Raji (cell line): ENCODE data around the gene C1QTNF9.

Source experiments
- POLR2A ChIP-seq: IDR thresholded peaks from 2 replicates; pipeline ENCODE4 v1.6.1; 2011; ENCODE audit warnings: low read depth, low read length, control low read depth; ENCODE audit not compliant: insufficient read depth

Gene C1QTNF9

DNA sequence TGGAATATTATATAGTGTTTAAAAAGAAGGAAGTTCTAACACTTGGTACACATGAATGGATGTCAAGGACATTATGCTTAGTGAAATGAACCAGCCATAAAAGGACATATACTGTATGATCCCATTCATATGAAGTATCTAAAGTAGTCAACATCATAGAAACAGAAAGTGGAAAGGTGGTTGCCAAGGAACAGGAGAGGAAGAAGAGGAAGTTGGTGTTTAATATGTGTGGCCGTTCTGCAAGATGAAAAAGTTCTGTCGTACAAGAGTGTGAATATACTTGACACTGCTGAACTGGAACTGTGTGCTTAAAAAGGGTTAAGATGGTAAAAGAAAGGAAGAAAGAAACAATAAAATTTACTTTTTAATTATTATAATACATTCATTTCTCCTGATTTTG, 33.1 kb upstream of the C1QTNF9 start:
- no peak for TF ChIP-seq POLR2A

DNA sequence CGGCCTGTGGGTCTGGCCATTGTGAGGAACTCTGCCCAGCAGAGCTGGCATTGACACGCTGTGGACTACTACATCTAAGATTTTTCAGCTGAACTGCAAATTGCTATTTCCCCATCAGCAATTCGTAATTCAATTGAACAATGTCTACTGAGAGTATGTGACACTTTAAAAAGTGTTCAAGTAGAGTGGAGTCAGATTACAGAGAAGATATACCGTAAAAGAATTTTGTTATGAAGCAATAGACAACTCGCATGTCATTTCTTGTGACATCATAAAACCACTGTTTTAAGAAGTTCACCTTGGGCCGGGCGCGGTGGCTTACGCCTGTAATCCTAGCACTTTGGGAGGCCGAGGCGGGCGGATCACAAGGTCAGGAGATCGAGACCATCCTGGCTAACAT, 32.5 kb upstream of the C1QTNF9 start:
- TF ChIP-seq POLR2A = no peak

DNA sequence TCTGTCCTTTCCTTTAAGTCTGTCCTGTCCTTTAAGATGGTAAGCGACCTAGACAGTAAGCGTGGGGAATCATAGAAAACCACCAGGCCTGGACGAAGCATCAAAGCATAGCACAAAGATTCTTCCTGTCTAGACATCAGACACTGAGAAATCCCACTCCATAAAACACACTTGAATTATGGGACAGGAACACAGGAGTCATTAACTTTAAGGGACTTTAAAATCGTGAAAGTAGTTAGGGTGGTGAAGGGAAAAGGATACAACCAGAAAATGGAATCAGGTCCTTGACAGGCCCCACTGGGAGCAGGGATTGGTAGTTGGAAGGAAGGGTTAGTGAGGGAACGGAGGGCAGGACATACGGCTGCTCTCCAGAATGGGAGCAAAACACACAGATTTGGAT, 31.6 kb upstream of the C1QTNF9 start:
- TF ChIP-seq POLR2A = no peak

DNA sequence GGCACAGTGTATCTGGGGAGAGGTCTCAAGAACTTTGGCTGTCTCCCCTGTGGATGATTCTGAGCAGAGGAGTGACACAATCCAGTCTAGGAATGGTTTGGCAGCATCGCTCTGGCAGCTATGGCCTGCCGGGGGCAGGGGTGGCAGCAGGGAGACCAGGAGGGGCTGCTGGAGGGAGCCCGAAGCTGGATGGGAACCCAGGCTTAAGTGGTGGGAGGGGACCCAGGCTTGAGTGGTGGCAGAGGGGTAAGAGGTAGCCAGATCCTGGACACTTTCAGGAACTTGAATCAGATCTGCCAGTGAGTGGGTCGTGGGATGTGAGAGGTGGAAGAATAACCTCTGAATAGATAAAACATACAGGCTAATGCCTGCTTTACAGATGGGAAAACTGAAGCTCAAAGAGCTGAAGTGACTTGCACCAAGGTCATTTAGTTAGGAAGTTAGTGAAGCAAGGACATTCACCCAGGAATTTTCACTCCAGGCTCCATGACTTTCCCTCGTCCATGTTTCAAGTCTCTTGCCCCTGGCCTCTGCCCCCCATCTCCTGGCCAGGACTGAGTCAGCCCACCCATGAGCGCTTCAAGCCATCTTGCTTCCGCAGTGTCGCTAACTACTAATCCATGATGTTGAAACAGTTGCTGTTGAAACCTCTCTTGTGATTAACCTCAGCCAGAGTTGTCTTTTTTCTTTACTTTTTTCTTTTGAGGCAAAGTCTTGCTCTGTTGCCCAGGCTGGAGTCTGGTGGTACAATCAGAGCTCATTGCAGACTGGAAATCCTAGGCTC, 29.9 kb upstream of the C1QTNF9 start:
- no peak for TF ChIP-seq POLR2A

DNA sequence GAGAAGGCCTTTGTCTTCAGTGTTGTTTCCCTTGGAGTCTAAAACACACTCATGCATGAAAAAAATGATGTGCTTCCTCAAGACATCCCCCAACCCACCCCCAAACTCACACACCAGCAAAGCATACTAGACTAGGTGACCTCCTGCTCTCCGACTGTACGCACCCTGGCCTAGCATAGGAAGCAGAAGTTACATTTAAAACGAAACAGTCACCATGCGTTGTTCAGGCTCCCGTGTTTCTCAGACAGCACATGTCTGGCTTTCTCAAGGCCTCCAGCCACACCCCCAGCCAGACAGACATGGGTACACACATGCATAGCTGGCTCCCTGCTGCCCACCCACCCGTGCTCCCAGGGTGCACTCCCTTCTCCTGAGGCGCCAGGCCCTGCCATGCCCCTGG, 28.7 kb upstream of the C1QTNF9 start:
- no peak for TF ChIP-seq POLR2A

DNA sequence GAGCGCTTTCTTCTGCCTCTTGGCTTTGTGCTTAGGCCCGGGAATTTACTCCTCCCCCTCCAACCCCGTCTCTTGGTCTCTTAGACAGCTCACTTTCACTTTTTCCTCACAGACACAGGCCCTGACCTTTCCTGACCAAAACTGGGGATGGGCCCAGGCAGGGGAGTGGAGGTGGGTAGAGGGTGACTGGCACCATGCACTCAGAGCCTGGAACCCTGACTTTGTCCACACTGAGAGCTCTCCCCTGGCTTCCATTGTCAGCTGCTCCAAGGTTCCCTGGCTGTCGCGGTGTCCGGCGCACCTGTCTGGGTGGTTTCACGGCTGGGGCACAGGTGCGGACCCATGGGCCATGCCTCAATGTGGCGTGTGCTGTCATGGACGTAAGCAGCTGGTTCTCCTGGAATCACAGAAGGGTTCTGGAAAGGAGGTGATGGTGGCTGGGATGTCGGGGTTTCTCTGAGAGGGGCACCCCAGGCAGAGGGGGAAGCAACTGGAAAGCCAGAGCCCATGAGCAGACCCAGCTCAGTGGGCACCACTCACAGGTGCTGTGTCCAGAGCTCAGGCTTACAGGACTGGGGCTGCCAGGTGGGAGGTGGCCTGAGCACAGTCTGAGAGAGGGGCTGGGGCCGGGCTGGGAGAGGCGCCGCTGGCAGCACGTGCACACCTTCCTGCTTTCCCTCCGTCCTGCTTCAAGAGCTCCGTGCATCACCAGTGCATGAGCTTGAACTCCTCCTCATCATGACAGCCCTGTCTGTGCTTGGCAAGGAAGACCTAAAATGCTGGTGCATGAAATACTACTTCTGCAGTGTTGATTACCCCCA, 28.0 kb upstream of the C1QTNF9 start:
- TF ChIP-seq POLR2A = no peak

DNA sequence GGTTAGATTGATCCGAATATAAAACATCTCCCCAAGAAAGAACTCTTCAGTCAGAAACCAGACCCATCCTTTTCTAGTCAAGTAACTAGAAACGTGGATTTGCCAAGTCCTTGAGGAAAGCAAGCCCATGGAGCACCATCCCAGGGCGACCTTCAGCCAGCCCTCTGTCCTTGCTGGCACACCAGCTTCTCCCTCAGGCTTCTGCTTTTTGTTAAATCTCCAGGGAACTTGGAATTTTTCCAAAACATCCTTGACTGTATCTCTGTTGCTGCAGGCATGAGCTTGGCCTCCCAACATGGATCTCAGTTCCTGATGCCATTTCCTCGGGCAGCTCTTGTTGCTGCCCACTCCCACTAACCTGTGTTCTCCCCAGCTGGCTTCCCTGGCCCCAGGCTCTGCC, 27.1 kb upstream of the C1QTNF9 start:
- TF ChIP-seq POLR2A = no peak

DNA sequence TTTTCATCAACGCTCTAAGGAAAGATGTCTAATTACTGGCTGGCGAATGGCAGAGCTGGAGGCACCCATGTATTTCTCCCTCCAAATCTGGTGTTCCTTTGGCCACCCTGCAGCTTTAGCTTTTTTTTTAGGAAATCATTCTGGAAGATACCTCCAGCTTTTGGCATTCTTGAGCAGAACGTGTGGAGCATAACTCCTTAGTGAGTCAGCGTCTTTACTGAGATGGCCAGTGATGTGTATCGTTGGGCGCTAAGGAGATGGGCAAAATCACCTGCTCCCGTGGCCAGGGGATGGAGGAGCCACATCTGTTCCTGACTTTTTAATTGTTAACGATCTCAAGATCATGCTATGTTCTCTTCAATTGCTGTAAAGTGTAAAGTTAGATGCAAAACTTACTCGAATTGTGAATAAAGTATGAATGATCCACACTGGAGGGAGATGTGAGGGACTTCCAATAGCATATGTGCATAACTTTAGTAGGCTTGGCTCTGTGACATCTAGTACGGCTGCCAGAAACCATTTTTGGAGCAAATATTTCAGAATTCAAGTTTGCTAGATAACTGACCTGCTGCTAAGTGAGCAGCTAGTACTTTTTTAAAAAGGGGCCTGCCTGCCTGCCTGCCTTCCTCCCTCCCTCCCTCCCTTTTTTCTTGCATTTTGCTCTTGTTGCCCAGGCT, 24.4 kb upstream of the C1QTNF9 start:
- TF ChIP-seq POLR2A = no peak

DNA sequence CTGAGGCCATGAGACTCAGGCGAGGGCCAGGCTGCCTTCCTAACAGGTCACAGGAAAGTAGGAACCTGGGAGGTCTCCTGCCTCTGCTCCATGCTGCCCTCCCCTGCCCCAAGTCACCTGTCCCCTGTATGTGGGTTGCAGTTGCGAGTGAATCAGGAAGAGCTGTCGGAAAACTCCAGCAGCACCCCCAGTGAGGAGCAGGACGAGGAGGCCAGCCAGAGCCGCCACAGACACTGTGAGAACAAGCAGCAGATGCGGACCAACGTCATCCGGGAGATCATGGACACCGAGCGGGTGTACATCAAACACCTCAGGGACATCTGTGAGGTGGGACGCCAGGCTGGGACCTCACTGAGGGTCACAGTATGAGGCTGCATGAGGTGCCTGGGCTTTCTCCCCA, 22.8 kb upstream of the C1QTNF9 start:
- no peak for TF ChIP-seq POLR2A

DNA sequence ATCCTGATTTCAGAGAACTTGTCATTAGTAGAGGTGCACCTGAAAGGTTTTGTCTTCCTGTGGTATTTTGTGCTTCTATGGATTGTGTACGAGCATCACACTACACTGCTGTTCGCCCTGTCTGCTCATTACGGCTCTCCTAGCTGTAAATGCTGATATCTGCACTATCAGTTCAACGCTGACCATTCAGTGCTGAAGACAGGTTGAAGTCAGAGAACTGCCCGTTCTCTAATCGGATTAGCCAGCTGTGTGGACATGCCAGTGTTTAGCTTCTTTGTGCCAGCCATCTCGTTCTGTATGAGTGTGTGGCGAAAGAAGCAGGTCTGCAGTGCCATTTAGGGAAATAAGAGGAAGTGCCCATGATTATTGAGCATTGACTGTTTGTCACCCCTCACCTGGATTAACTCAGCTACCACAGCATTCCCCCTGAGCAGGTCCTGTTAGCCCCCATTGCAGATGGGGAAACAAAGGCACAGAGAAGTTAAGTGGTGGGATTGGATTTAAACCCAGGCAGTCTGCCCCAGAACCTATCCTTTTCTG, 21.6 kb upstream of the C1QTNF9 start:
- TF ChIP-seq POLR2A = no peak

DNA sequence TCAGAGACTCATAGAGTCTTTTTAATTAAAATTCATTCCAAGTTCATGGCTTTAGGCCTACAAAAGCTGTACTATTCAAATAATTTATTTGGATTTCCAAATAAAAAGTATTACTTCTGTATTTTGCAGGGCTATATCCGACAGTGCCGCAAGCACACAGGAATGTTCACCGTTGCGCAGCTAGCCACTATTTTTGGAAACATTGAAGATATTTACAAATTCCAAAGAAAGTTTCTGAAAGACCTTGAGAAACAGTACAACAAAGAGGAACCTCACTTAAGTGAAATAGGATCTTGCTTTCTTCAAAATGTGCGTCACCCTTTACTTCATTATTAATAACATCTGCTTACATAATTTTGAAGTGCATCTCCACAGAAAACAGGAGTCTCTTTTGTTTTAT, 20.5 kb upstream of the C1QTNF9 start:
- no peak for TF ChIP-seq POLR2A

DNA sequence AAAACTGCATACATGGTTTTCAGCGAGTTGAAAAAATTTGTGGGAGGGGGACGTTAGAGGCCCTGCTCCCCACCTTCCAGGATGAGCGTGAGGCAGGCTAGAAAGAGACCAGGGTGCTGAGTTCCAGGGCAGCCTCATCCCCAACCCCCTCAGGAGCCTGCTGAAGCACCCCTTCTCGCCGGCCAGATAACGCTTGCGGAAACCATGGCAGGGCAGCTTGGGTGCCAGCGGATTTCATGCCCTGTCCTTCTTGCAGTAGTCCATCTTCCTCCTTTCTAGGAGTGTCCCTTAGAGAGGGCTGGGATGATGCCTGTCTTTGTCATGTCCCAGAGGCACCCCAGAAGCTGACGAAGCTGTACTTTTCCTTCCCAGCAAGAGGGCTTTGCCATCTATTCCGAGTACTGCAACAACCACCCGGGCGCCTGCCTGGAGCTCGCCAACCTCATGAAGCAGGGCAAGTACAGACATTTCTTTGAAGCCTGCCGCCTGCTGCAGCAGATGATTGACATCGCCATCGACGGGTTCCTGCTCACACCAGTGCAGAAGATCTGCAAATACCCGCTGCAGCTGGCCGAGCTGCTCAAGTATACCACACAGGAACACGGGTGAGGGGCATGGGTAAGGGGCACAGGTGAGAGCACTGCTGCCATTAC, 19.0 kb upstream of the C1QTNF9 start:
- no peak for TF ChIP-seq POLR2A

DNA sequence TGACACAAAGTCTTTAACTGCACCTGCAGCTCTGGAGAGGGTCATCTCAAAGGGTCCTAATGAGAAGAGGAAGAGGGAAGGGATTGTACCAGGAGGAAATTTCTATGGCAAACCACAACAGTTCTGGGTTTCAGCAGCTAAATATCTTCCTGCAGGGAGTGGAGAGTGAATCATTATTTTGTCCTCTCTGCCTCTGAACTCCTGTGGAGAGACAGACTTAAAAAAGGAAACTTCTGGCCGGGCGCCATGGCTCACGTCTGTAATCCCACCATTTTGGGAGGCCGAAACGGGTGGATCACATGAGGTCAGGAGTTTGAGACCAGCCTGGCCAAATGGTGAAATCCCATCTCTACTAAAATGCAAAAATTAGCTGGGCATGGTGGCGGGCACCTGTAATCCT, 16.9 kb upstream of the C1QTNF9 start:
- TF ChIP-seq POLR2A = no peak

DNA sequence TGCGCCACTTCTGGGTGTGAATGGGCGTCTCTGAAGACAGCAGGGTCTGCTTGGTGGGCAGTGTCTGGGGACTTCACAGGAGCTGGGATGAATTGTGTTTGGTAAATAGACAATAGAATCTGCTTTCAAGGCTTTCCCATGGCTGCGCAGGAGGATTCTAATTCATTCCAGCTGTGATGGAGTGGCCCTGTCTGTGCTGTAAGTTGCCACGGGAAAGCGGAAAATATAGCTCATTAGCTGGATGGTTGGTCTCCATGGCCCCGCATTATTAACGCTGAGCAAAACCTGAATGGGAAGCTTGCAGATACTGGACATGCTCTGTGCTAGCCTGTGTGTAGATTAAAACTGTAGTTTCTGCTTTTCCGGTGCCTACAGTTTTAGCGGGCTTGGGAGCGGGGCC, 15.6 kb upstream of the C1QTNF9 start:
- no peak for TF ChIP-seq POLR2A

DNA sequence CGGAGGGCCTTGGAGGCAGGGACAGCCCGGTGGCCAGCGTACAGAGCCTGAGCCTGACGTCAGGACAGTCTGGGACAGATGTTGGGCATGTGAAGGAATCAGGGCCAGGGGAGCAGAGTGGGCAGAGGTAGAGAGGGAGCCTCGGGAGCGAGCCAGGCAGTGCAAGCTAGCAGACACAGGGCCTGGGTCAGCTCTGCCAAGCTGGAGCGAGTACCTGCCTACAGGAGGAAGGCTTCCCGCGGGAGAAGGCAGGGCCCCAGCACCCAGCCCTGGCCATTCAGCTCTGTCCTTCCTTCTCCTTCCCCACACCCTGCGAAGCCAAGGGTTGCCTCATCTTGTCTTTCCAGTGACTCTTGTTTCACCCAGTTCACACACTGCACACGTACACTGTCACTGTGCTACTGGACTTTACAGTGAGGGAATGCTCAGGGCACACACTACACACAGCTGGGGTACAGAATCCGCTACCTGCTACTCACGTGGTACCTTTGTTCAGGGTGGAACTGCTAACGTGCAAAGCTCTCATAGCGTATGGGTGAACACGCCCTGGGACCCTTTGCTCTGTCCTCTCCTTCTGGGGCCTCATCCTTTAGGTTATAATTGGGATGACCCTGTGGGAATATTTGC, 9.8 kb upstream of the C1QTNF9 start:
- TF ChIP-seq POLR2A = no peak

DNA sequence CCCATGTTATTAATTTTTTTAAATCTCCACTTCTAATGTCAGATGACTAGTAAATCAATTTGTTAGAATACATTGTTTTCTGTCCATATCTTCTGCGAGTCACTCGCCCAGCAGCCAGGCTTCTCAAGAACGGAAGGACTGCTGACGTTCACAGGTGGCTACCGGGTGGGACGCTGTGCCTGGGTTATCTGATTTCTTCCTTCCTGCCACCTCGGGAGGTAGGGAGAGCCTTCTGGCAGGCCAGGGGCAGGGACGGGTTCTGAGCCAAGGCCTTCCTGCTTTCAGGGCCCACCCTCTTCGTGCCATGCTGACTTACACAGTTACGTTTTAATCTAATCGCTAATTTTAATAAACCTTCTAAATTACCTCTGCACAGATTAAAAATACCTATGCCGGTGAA, 7.9 kb upstream of the C1QTNF9 start:
- TF ChIP-seq POLR2A = no peak
